Activated CD8-positive, alpha-beta T cell treated with anti-CD3 and anti-CD28 coated beads for 36 hours (primary cell): ENCODE data around the gene CRYZL1. TPM values are rescaled to one million over a fixed set of nuclear protein-coding genes. Genes with fewer than 3 reads are reported as not detected.

Experiments used
- ATAC-seq: fragments of 200-7000 bp; cut with Tn5 transposase; one replicate; pipeline ENCODE4 v1.10.0; 2021; ENCODE audit warnings: mild to moderate bottlenecking, moderate library complexity
- CTCF ChIA-PET: fragments of 350-600 bp; sonication (Branson Sonifier 250); formaldehyde crosslinking; loops from one replicate; lab custom pipeline; 2021; ENCODE audit warnings: antibody characterized with exemption; lab: Charles Lee
- POLR2A ChIA-PET: fragments of 350-600 bp; sonication (Branson Sonifier 250); formaldehyde crosslinking; loops from one replicate; lab custom pipeline; 2021; ENCODE audit warnings: antibody characterized with exemption; lab: Charles Lee
- DNase-seq: peaks from one replicate; pipeline ENCODE4 v3.0.0-alpha.2; 2020
- H3K27ac Mint-ChIP-seq: one replicate; pipeline ENCODE4 v1.8.0; 2021; ENCODE audit warnings: mild to moderate bottlenecking, mixed read lengths
- H3K27me3 Mint-ChIP-seq: one replicate; pipeline ENCODE4 v1.8.0; 2021; ENCODE audit warnings: mixed read lengths
- H3K36me3 Mint-ChIP-seq: one replicate; pipeline ENCODE4 v1.8.0; 2021; ENCODE audit warnings: low read depth, mixed read lengths
- H3K4me1 Mint-ChIP-seq: one replicate; pipeline ENCODE4 v1.8.0; 2021; ENCODE audit warnings: low read depth, mixed read lengths
- H3K4me3 Mint-ChIP-seq: one replicate; pipeline ENCODE4 v1.8.0; 2021; ENCODE audit warnings: mild to moderate bottlenecking, moderate library complexity, mixed read lengths
- H3K9me3 Mint-ChIP-seq: one replicate; pipeline ENCODE4 v1.8.0; 2021; ENCODE audit warnings: mixed read lengths
- intact Hi-C: fragments of 100-400 bp; cut with micrococcal nuclease; formaldehyde crosslinking; loops from one replicate; pipeline ENCODE4 v1.10.0; 2022
- total RNA-seq, 2 experiments: library from RNA; stranded (reverse); gene quantifications; one replicate each; pipeline ENCODE4 v1.2.3, GENCODE V29; 2021
- TF ChIP-seq, protein P1 (sequence below): fragments of 200-600 bp; IDR thresholded peaks from one replicate; pipeline ENCODE4 v1.8.0; 2022; ENCODE audit warnings: antibody characterized with exemption, mild to moderate bottlenecking

Gene CRYZL1
- total RNA-seq, 2 experiments from 2014 or later, result 30.1 to 33.2 TPM

DNA sequence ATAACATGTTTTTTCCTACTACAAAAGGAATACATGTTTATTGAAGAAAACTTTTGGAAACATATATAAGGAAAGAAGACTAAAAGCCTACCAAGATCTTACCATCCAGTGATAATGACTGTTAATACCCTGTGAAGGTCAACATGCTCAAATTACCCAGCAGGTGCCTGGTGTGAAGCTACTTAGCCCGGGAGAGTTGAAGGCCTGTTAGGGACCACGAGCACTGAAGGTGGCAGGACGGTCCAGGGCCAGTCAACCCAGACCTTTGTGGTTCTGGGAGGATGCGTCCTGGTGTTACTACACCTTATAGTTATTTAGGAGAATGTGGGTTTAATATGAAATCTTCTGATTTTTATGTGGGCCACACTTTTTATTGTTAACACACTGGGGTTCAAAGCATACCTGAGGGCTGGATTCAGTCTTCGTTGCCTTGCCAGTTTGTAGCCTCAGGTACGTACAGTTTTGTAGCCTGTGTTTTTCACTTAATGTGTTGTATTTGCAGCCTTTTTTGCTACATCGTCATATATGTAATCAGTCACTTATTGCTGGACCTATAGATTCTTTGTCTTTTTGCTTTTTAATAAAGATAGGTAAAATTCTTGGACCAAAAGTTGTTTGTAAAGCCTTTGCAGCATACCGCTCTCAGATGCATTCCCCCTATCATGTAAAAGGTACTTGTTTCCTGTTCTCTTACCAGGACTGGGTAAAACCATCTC is 10.6 kb upstream of the CRYZL1 start:
- ATAC-seq (no peak), DNase-seq (no peak)
- ChIA-PET CTCF (no interaction called here), POLR2A (no interaction called here)
- Mint-ChIP-seq H3K4me1 (peaks cover 1% of the 10 kb centered on the region), H3K9me3 (no peaks in the 10 kb centered on the region), H3K36me3 (no peaks in the 10 kb centered on the region), H3K27ac (no peak overlapping the region), H3K27me3 (no peaks in the 10 kb centered on the region), H3K4me3 (no peak overlapping the region)
- TF ChIP-seq, protein P1, sequence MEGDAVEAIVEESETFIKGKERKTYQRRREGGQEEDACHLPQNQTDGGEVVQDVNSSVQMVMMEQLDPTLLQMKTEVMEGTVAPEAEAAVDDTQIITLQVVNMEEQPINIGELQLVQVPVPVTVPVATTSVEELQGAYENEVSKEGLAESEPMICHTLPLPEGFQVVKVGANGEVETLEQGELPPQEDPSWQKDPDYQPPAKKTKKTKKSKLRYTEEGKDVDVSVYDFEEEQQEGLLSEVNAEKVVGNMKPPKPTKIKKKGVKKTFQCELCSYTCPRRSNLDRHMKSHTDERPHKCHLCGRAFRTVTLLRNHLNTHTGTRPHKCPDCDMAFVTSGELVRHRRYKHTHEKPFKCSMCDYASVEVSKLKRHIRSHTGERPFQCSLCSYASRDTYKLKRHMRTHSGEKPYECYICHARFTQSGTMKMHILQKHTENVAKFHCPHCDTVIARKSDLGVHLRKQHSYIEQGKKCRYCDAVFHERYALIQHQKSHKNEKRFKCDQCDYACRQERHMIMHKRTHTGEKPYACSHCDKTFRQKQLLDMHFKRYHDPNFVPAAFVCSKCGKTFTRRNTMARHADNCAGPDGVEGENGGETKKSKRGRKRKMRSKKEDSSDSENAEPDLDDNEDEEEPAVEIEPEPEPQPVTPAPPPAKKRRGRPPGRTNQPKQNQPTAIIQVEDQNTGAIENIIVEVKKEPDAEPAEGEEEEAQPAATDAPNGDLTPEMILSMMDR, result no peak
- intact Hi-C loops, result no loop called here

DNA sequence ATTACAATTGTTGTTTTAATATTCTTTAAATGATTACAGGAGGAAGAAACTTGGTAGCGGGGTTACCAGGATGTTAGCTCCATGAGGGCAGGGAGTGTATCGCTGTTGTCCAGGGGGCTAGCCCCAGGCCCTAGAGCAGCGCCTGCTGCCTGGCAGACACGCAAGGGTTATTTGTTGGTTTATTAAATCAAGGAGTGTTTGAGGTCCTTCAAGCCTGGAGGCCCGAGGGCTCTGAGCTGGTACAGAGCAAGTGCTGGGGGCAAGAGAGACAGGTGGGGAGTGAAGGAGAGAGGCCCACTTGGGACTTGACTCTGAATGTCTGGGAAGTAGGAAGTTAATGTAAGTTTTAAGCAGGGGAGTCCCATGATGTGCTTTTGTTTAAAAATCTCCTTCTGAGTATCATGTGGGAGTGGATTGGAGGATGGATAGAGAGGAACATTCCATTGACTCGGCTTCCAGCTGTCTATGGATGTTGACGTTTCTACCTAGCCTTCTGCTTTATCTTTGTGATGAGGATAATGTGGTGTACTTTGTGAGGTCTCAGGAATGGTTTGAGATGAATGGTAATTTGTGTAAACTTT is 9.5 kb upstream of the CRYZL1 start:
- TF ChIP-seq, protein P1, result no peak
- ChIA-PET CTCF (interaction anchor here (1.2 kb wide), 1 partner anchor 244 kb away, joined by 3 read pairs; no protein-coding TSS in a partner anchor), POLR2A (no interaction called here)
- Mint-ChIP-seq H3K27me3 (no peaks in the 10 kb centered on the region), H3K4me1 (no peaks in the 10 kb centered on the region), H3K36me3 (no peaks in the 10 kb centered on the region), H3K27ac (no peak overlapping the region), H3K9me3 (no peaks in the 10 kb centered on the region), H3K4me3 (no peak overlapping the region)
- intact Hi-C loops, result no loop called here
- DNase-seq, result no peak
- no peak for ATAC-seq

DNA sequence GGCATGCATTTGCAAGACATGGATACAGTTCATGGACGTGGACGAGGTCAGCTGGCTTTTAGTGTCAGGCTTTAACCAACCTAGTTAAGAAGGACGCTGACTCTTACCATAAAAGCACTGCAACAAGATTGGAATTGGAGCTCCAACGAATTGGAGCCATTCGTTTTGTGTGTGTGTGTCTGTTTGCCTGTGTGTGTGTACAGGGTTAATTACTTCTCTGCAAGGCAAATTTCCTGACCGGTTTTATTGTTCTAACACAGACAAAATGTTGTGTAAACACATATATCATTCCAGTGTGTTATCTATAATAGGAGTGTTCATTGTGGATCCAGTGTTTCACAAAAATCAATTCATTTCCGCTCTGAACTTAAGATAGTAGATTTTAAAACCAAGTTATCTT is 8.7 kb upstream of the CRYZL1 start:
- CTCF ChIA-PET, result interaction anchor here (0.7 to 1.2 kb wide), 2 partner anchors 12 to 245 kb away, joined by 3 read pairs; no protein-coding TSS in a partner anchor

DNA sequence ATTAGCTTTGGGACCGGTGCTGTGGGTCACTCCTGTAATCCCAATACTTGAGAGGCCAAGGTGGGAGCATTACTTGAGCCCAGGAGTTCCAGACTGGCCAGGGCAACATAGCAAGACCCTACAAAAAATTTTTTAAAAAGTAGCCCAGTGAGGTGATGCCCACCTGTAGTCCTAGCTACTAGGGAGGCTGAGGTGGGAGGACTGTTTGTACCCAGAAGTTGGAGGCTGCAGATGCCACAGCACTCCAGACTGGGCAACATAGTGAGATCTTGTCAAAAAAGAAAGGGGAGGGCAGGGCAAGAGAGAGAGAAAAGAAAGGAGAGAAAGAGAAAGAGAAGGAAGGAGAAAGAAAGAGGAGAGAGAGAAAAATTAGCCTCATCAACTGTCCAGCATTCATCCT is 7.0 kb upstream of the CRYZL1 start:
- intact Hi-C loops, result loop anchor here (10.0 kb wide), 1 partner anchor 246 kb away; no protein-coding TSS in a partner anchor
- DNase-seq (no peak), ATAC-seq (no peak)
- H3K27me3 Mint-ChIP-seq, result peaks cover 13% of the 10 kb centered on the region
- no peaks in the 10 kb centered on the region for H3K9me3 Mint-ChIP-seq
- CTCF ChIA-PET, result no interaction called here
- H3K4me3 Mint-ChIP-seq, result no peak overlapping the region
- no peak overlapping the region for H3K27ac Mint-ChIP-seq
- H3K4me1 Mint-ChIP-seq, result peaks cover 3% of the 10 kb centered on the region
- TF ChIP-seq, protein P1, result no peak
- POLR2A ChIA-PET, result no interaction called here
- H3K36me3 Mint-ChIP-seq, result no peaks in the 10 kb centered on the region

More for the DNA sequence above, 8.7 kb upstream of the CRYZL1 start:
- H3K27me3 Mint-ChIP-seq, result no peaks in the 10 kb centered on the region
- no peaks in the 10 kb centered on the region for H3K36me3 Mint-ChIP-seq
- no peak overlapping the region for H3K4me3 Mint-ChIP-seq
- no peak for DNase-seq
- ATAC-seq, result no peak
- TF ChIP-seq, protein P1, result no peak
- no peak overlapping the region for H3K27ac Mint-ChIP-seq
- POLR2A ChIA-PET, result no interaction called here
- no peaks in the 10 kb centered on the region for H3K4me1 Mint-ChIP-seq
- intact Hi-C loops, result no loop called here
- H3K9me3 Mint-ChIP-seq, result no peaks in the 10 kb centered on the region

DNA sequence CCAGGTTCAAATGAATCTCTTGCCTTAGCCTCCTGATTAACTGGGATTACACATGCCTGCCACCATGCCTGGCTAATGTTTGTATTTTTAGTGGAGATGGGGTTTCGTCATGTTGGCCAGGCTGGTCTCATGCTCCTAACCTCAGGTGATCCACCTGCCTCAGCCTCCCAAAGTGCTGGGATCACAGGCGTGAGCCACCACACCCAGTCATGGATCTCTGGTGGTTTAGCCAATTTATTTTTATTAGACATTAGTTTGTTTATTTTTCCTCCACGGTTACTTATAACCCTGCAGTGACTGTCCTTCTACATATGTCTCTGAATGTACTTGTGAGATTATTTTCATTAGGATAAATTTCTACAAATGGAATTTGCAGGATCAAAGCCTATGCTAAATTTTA is 6.0 kb upstream of the CRYZL1 start:
- ChIA-PET CTCF (no interaction called here), POLR2A (no interaction called here)
- Mint-ChIP-seq H3K4me3 (no peak overlapping the region), H3K4me1 (peaks cover 7% of the 10 kb centered on the region), H3K27me3 (peaks cover 17% of the 10 kb centered on the region), H3K9me3 (no peaks in the 10 kb centered on the region), H3K27ac (no peak overlapping the region), H3K36me3 (no peaks in the 10 kb centered on the region)
- DNase-seq (no peak), ATAC-seq (no peak)
- intact Hi-C loops, result loop anchor here (10.0 kb wide), 1 partner anchor 247 kb away; no protein-coding TSS in a partner anchor
- TF ChIP-seq, protein P1, result no peak
